ENCODE measurements around the gene DSE.

GRCh38 chr6:116369540-116369939 lies 1.2 kb upstream of the DSE start:
- TF ChIP-seq CTCF (IDR thresholded peaks at IDR 0.05) (no peak), POLR2A (IDR thresholded peaks at IDR 0.05) (no peak)
